GM11168 (cell line): Measurements from ENCODE around the gene PLEKHN1.
"Not testable (repeated sequence)": the region's sequence is repeated elsewhere in the genome, so short reads cannot be mapped to it uniquely, and the experiment has no call there.

Experiments
- in situ Hi-C: fragments of 300-500 bp; cut with MboI; formaldehyde crosslinking; loops from one replicate; pipeline ENCODE4 v1.12.0; 2022; ENCODE audit warnings: low sequenced_read_pairs; ENCODE audit not compliant: unreplicated experiment

The PLEKHN1 gene

DNA sequence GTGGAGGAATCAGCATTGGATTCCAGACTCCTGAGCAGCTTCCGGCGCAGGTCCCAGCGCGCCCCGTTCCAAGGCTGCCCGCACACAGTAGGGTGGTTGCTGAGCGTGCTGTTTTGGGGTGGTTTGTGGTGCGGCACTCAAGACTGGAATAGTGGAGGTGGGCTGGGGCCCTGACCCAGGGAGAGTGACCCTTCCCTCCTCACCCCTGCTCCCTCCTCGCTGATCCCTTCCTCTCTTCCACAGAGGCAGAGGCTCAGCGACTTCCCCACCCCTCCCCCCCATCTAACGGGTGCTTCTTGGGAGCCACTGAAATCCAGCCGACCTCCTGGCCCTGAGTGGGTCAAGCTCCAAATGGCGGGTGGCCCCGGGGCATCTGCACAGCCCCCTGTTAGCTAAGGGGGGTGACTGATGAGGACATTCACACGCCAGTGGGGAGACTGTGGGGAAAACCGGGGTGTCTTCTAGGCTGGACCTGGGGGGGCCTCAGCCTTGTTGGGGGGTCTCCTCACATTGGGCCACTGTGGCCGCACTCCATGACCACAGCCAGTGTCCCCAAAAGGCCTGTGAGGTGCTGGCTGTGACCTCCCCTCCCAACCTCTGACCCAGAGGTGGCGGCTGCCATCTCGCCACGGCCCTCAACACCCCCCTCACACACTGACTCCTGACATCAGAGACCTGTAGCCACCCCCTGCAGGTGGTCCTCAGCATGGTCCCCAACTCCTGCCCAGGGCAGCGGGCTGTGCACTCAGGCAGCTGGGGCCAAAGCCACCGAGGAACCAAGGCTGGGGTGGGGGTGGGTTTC lies 37.5 kb downstream of the PLEKHN1 start:
- in situ Hi-C loops = no loop called here

DNA sequence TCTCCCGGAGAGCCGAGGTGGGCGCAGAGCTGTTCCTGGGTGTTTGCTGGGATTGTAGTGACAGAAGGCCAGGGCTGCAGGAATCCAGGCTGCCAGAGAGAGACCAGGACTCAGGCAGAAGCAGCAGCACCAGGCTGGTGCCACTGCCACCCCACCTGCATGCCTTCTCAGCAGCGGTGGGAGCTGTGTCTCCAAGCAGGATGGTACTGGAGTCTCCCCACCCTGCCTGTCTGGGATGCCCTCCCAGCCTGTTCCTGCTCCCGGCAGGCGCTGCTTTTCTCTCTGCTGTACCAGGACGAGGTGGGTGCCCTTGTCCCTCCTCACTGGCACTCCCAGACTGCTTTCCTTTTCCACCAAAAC lies 38.1 kb downstream of the PLEKHN1 start:
- in situ Hi-C loops = no loop called here

DNA sequence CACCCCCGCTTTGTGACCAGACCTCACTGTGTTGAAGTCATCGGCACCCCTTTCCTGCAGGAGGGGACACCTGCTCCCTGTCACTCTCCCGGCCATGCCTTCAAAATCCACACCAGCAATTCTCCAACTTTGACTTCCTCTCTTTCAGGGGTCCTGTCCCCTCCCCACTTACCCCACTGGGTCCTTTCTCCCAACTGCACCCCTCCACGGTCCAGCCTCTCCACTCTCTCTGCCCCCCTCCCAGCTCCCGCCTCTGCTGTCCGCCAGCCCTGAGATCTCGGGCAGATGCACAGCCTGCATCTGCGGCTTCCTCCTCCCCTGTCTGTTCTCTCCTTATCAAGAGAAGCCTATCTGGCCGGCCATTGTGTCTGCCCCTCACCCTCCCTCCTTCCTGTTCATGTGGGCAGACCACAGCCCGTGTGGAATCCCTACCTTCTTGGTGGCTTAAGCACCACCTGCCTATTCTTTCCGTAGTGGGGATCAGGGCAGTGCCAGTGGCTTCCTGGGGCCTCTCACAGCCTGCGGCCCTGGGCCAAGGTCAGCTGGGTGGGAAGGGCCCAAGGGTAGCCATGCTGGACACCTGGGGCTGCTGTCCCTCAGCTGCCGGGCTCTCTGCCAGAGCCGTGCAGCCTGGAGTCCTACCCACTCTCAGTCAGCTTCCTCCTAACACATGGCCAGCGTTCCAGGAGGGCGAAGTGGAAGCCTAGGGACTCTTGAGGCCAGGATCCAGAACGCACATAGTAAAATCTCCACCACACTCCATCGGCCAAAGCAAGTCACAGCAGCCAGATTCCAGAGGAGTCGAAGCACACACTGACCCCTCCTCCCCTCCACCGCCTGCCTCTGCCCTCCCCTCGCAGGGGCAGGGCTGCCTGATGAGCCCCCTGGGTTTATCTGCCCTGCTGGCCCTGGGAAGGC lies 38.8 kb downstream of the PLEKHN1 start:
- in situ Hi-C loops = no loop called here

DNA sequence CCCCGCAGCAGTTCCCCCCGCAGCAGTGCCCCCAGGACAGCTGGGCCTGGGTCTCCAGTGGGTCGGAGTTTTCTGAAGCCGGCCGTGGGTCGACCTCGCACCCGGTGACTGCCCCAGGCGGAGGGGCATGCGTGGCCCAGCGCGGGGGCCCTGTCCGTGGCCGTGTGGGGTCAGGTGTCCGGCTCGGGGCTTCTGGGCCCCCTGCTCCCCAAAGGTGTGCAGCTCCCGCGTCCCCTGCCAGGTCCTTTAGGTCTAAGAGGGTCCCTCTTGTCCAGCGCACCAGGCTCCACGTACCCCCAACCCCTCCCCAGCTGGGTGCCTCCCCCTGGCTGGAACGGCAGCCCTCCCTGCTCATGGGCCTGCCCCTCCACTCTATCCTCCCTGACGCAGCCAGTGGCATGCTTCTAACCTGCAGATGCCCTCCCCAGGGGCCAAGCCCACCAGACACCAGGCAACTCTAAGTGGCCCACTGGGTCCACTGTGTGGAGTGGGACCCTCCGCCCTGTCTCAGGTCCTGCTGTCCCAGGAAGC lies 39.6 kb downstream of the PLEKHN1 start:
- in situ Hi-C loops = no loop called here

DNA sequence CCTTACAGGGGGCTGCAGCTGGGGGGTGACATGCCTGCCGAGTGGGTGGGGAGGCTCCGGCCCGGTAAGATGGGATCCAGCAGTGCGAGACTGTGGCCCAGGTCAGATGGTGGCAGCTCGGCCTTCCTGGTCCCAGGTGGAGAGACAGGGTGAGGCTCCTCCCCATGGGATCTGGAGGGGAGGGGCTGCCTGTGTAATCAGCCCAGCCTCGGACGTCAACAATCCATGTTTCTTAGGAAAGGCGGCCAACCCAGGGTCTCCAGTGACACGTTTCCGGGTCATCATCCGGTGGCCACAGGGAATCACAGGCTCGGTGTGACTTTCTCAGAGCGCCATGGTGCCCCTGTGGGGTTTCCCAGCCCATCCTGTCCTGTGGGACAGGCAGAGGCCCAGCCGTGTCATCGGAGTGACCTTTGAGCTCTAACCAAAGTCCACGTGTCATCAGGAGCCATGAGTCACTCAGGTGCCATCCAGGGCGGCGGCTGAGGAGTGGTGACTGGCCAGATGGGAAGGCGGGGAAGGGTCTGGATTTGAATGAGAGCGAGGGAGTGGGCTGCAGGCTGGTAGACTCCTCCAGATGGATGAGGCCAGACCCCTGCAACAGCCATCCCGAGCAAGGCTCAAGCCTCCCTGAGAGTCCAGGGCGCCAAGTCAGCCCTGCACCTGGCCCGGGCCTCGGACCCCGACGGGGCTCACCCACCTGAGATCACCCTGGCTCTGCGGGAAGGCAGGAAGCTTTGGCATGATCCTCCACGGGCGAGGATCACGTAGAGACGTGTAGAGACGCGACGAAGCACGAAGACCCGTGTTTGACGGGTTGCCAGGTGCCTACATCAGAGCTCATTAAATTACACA lies 40.2 kb downstream of the PLEKHN1 start:
- in situ Hi-C loops = no loop called here

DNA sequence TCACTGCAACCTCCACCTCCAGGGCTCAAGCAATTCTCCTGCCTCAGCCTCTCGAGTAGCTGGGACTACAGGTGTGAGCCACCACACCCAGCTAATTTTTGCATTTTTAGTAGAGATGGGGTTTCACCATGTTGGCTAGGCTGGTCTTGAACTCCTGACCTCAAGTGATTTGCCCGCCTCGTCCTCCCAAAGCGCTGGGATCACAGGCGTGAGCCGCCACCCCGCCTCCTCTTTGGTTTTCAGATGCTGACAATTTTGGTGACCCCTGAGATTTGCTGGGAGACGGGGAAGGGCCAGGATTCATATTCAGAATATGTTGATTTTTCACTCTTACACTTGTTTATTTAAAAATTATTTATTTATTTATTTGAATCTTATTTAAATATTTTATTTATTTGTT lies 43.8 kb downstream of the PLEKHN1 start:
- in situ Hi-C loops = not testable (repeated sequence)

DNA sequence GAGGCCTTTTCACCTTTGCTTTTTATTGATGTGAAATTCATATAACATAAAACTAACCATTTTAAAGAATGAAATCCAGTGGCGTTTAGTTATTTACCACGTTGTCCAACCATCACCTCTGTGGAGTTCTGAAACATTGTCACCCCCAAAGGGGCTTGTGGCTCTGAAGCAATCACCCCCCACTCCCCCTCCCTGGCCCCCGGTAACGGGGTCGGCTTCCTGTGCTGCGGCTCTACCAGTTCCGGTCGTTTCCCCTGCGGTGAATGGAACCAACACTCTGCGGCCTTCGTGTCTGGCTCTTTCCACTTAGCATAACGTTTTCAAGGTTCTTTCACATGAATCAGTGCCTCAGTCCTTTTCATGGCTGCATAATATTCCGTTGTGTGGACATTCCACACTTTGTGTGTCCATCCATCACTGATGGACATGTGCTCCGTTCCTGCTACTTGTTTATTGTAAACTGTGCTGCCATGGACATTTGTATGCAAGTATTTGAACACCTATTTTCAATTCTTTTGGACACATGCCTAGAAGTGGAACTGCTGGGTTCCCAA lies 45.2 kb downstream of the PLEKHN1 start:
- in situ Hi-C loops = no loop called here

DNA sequence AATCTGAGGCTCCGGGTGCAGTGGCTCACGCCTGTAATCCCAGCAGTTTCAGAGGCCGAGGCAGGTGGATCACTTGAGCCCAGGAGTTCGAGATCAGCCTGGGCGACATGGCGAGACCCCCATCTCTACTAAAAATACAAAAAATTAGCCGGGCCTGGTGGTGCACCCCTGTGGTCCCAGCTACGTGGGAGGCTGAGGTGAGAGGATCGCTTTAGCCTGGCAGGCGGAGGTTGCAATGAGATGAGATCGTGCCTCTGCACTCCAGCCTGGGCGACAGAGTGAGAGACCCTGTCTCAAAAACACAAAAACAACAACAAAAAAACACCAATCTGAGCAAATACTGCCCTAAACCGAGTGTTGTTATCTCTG lies 46.4 kb downstream of the PLEKHN1 start:
- in situ Hi-C loops = not testable (repeated sequence)

DNA sequence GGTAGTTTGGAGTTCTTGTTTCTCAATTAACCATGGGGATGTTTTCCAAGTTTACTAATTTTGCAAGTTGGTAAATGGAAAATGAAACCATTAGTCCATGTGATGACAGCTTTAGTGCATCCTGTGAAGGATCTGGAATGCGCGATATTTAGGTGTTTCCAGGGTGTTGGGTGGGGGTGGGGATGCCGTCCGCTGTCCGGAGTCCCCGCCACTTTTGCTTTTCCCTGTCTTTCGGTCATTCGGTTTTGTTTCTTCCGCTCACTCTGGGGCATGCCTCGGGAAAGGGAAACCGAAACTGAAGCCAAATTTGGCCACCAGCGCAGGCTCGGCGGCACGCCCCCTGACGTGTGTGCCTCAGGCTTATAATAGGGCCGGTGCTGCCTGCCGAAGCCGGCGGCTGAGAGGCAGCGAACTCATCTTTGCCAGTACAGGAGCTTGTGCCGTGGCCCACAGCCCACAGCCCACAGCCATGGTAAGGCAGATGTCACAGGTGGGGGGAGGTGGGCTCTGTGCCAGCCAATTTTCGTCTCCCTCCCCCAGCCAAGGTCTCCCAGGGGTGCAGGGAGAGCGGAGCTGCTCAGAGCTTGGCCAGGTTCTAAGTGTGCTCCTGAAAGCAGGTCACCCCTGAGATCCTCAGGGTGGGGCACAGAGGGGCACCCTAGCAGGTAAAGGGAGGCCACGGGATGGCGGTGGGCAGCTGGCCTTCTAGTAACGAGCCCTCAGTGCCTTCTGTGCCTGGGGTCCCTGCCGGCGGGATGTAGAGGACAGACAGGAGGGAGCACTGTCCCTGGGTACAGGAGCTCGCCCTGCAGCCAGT lies 47.0 kb downstream of the PLEKHN1 start, which contains the start of gene ISG15:
Gene ISG15, plus strand, starts transcription at position 393 of the 817 bp plus-strand sequence. Its CDS starts 77 bp downstream, at position 470.
- in situ Hi-C loops = no loop called here

DNA sequence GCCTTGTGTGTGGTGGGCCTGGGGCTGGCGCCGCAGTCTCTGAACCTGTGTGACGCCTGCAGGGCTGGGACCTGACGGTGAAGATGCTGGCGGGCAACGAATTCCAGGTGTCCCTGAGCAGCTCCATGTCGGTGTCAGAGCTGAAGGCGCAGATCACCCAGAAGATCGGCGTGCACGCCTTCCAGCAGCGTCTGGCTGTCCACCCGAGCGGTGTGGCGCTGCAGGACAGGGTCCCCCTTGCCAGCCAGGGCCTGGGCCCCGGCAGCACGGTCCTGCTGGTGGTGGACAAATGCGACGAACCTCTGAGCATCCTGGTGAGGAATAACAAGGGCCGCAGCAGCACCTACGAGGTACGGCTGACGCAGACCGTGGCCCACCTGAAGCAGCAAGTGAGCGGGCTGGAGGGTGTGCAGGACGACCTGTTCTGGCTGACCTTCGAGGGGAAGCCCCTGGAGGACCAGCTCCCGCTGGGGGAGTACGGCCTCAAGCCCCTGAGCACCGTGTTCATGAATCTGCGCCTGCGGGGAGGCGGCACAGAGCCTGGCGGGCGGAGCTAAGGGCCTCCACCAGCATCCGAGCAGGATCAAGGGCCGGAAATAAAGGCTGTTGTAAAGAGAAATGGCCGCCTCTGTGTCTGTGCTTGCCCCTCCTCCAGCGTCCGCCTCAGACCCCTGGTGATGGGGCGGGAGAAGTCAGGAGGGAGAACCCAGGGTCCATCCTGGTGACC lies 47.8 kb downstream of the PLEKHN1 start:
- in situ Hi-C loops = no loop called here

DNA sequence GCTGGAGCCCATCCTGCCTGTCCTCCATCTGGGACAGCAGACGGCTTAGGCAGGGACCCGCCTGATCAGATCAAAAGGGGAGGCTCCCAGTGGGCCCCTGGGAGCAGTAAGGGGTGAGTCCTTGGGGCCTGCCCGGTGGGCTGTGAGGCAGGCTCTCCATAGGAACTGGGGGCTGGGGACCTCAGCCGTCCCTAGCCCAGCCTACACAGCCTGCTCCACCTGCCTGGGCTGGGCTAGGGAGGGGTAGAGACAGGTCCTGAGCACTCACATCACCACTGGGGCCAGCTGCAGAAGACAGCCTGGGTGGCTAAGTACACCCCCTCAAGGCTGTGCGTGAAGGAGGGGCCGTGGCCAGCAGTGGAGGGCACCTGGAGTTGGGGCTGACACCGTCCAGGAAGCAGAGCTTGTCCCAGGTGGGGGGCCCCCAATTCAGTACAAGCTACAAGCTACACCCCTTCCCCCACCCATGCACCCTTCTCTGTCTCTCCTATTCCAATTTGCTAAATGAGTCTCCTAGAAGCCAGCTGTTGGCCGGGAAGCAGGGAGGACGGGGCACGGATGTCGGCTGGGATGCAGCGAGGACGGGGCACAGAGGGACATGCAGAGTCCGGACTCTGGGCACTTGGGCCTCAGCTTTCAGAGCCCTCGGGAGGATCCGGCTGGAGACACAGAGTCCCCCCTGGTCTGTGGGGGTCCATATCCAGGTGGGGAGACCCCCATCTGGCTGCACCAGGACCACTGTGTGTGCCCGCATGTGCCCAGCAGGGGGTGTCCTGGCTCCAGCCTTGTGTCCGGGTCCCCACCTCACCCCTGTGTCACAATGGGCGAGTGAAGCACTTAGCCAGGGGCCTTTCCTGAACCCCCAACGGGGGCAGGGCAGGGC lies 48.8 kb downstream of the PLEKHN1 start:
- in situ Hi-C loops = no loop called here

DNA sequence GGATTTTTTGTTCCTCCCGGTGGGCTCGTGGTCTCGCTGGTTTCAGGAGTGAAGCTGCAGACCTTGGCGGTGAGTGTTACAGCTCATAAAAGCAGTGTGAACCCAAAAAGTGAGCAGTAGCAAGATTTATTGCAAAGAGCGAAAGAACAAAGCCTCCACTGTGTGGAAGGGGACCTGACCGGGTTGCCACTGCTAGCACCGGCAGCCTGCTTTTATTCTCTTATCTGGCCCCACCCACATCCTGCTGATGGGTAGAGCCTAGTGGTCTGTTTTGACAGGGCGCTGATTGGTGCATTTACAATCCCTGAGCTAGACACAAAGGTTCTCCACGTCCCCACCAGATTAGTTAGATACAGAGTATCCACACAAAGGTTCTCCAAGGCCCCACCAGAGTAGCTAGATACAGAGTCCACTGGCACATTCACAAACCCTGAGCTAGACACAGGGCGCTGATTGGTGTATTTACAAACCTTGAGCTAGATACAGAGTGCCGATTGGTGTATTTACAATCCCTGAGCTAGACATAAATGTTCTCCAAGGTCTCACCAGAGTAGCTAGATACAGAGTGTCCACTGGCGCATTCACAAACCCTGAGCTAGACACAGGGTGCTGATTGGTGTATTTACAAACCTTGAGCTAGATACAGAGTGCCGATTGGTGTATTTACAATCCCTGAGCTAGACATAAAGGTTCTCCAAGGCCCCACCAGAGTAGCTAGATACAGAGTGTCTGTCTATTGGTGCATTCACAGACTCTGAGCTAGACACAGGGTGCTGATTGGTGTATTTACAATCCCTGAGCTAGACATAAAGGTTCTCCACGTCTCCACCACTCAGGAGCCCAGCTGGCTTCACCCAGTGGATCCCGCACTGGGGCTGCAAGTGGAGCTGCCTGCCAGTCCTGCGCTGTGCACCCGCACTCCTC lies 51.4 kb downstream of the PLEKHN1 start:
- in situ Hi-C loops = not testable (repeated sequence)

DNA sequence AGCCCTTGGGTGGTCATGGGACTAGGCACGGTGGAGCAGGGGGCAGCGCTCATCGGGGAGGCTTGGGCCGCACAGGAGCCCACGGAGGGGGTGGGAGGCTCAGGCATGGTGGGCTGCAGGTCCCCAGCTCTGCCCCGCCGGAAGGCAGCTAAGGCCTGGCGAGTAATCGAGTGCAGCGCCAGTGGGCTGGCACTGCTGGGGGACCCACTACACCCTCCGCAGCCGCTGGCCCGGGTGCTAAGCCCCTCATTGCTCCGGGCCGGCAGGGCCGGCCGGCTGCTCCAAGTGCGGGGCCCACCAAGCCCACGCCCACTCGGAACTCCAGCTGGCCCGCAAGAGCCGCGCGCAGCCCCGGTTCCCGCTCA lies 52.0 kb downstream of the PLEKHN1 start:
- in situ Hi-C loops = not testable (repeated sequence)

DNA sequence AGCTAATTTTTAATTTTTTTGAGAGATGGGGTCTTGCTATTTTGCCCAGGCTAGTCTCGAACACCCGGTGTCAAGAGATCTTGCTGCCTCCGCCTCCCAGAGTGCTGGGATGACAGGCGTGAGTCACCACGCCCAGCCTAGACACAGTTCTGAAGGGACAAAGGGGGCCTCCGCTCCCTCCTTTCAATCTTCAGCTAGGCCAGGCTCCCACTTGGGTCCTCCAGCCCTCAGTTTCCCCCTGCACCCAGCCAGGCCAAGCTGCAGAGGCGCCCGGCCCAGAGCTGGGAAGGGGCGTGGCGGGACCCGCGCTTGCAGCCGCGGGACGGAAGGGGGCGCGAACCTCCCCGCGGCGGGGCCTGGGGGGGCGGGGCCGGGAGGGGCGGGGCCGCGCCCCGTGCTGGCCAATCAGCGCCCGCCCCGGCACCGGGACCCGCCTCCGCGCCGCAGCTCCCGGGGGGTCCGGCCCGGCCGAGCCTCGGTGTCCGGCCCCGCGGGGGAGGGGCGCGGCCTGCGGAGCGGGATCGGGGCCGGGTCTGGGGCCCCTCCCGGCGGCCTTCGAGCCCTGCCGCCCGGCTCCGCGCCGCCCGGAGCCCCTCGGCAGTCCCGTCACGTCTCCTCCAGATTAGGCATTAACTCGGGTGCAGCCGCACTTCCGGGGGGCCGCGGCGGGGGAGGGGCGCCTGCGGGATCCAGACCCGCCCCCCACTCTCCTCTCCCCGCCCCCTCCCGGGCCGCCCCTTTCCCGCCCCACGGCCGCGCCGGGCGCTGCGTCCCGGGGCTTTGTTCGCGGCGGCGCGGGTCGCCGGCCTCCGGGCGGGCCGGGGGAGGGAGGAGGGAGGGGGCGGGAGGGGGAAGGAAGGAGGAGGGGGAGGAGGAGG lies 53.1 kb downstream of the PLEKHN1 start:
- in situ Hi-C loops = no loop called here

DNA sequence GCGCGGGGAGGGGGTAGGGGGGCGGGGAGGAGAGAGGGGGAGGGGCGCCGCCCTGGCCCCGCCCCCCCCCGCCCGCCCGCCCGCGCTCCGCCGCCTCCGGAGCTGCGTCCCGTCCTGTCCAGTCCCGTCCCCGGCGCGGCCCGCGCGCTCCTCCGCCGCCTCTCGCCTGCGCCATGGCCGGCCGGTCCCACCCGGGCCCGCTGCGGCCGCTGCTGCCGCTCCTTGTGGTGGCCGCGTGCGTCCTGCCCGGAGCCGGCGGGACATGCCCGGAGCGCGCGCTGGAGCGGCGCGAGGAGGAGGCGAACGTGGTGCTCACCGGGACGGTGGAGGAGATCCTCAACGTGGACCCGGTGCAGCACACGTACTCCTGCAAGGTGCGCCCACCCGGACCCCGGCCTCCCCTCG lies 53.7 kb downstream of the PLEKHN1 start, which contains the start of gene AGRN:
Gene AGRN, plus strand, starts transcription at position 121 of the 405 bp plus-strand sequence. Its CDS starts 53 bp downstream, at position 174.
- in situ Hi-C loops = no loop called here
